Erythroblast (primary cell): ENCODE results near the gene WDR19.

Source experiments
- GATA1 ChIP-seq: IDR thresholded peaks from 2 replicates; pipeline ENCODE4 v1.6.1; 2011; ENCODE audit warnings: low read depth, mild to moderate bottlenecking, control low read depth, low read length, moderate library complexity
- POLR2A ChIP-seq: IDR thresholded peaks from 2 replicates; pipeline ENCODE4 v1.6.1; 2011; ENCODE audit warnings: mild to moderate bottlenecking, low read length

DNA sequence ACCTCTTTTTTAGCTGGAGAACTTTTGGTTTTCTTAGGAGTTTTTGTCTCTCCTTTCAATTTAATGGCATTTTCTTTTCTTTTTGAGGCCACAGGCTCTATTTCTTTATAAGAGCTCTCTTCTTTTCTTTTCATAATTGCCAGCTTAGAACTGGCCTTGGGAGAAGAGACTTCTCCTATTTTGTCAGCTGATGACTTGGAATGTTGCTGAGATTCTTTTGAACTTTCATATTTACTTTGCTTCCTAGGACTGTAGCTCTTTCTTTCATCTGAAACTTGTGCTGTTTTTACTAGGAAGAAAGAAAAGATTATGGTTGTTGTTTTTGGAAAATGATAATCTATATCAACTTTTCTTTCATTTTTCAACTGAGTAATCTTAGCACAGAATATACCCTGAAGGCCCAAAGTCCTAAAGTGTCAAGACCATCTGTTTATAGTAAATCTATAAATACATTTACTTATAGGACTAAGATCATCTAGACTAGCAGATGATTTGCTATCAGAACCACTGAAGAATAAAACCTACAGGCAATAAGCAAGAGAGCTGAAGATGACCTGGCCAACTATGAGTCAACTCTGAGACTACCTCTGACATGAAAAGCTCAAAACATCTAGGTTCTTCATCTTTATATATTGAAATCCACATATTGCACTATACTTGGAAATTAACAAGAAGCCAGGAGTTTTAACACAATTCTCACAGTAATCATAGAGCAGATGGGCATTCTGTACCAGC, 138.2 kb downstream of the WDR19 start:
- TF ChIP-seq POLR2A (no peak), GATA1 (no peak)
